NCI-H748 (cell line): ENCODE measurements around the gene BIN1.
"Not testable (repeated sequence)": the region's sequence is repeated elsewhere in the genome, so short reads cannot be mapped to it uniquely, and the experiment has no call there.

ENCODE experiments used
- DNase-seq: peaks from one replicate; lab custom pipeline; 2025; ENCODE audit not compliant: unreplicated experiment; lab: John Stamatoyannopoulos, UW

The BIN1 gene

DNA sequence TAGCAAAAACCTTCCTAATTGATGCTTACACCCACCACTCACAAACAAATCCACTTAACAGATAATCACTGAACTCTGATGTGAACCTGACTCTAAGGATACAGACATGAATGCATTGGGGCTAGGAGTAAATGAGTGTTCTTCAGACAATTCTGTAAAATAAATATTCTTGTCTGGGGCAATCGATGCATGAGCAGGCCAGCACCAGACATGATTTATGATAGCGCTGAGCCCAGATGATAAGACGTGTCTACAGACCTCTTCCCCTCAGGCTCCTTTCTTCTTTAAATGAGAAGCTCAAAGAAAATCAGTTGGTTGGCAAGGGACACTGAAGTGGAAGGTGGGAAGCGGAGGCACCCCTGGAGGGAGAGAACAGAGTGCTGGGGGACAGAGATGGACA, 27.3 kb upstream of the BIN1 start:
- DNase-seq: no peak

DNA sequence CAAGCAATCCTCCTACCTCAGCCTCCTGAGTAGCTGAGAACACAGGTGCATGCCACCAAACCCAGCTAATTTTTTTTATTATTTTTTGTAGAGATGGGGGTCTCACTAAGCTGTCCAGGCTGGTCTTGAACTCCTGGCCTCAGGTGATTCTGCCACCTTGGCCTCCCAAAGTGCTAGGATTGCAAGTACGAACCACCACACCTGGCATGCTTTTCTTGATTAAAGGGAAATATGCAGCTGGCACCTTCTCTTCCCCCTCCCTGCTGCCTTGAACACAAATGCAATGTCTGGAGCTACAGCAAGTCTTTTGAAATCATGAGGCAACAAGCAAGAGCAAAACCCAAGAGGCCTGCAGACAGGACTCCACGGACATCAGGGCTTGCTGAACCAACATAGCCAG, 26.8 kb upstream of the BIN1 start:
- no peak for DNase-seq

DNA sequence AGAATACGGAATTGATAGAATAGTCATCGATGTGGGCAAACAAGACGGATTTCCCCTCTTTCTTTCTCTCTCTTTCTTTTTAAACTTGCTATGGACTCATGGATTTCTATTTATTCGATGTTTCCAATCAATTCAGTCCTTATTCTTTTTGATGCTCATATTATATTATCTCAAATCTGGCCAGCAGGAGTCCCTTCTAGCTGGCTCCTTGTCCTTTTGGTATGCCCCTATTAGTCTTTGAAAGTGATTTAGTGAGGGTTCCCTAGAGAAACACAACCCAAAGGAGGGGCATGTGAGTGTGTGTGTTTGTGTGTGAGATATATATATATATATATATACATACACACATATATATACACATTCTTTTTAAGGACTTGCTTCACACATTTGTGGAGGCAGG, 23.5 kb upstream of the BIN1 start:
- no peak for DNase-seq

DNA sequence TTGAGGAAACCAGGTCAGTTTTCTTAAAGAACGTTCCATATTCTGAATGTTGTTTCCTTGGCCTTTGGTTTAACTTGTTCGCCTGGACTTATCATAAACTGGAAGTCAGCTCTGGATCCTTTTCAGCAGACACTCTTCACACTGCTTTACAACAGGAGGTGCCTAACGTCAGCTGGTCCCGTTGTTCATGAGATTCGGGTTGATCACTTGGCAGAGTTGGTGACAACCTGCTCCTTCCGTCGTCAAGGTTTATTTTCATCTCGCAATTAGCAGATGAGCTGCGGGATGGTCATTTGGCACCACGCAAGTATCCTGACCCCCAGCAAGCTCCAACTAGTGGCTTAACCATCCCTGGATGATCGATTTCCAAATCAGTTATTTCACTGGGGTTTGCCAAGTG, 23.0 kb upstream of the BIN1 start:
- DNase-seq: no peak

DNA sequence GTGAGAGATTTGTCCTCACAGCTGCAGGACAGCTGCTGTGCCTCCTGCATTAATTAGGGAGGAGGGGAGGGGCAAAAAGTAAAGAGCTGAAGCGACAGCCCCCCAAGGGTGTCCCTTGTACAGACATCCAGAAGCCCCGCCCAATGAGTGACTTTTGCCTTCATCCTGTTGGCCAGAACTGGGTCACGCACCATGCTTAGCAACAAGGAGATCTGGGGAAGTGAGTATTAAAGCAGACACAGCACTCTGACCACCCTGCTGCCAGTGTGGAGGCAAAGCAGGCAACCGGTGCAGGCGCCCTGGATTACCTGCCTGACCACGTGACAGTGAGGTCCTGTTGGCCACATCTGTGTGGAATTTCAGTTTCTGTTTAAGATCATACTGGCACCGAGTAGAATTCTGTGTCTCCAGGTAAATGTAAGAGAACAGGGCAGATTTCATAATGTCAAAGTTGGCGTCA, 21.5 kb upstream of the BIN1 start:
- peak; percentile 59 for DNase-seq

DNA sequence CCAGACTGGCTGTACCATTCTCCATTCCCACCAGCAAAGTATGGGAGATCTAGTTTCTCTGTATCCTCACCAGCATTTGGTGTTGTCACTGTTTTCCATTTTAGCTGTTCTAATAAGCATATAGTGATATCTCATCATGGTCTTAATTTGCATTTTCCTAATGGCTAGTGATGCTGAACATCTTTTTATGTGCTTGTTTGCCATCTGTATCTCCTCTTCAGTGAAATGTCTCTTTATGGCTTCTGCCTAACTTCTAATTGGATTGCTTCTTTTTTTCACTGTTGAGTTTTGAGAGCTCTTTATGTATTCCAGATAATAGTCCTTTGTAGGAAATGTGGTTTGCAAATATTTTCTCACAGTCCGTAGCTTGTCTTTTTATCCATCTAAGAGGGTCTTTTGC, 18.9 kb upstream of the BIN1 start:
- DNase-seq: no peak

DNA sequence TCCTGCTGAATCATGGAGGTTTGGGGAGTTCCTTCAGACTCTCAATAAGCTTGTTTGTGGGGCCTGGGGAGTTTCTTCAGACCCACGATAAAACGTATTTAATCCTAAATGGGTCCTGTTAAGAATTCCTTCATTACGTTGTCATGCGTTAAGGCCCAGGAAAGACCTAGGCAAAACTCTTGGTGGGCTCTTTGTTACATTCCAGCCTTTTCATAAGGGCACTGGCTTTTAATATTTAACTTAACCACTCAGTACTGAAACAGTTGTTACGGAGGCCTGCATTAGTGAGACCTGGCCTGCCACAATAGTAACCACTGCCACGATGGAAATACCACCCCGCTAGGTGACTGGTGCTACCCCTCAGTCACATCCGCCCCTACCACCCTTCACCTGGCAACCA, 17.5 kb upstream of the BIN1 start:
- DNase-seq: no peak

DNA sequence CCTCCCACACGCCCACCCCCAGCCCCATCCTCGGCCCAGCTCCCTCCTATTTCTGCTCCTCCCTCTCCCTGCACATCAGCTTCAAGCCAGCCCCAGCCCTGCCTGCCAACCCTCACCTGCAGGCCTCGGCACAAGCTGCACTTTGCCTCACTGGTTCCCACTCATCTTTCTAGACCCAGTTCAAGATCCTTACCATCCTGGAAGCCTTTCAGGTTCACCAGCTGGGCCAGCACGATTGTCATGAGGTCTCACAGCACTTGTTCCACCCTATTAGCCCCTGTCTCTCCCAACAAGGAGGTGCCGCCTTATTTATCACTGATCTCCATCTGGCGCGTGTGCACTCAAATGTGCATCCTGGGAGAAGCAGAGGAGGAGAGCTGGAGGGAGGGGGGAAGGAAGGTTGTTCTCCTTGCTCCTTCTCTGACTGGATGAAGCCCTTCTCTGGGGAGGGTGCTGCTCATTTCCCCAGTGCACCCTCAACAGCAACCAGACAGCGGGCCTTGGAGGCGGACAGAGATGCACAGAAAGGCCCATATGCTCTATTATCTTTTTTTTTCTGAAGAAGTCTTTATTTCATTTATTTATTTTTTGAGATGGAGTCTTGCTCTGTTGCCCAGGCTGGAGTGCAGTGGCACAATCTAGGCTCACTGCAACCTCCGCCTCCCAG, 15.5 kb upstream of the BIN1 start:
- DNase-seq: no peak

DNA sequence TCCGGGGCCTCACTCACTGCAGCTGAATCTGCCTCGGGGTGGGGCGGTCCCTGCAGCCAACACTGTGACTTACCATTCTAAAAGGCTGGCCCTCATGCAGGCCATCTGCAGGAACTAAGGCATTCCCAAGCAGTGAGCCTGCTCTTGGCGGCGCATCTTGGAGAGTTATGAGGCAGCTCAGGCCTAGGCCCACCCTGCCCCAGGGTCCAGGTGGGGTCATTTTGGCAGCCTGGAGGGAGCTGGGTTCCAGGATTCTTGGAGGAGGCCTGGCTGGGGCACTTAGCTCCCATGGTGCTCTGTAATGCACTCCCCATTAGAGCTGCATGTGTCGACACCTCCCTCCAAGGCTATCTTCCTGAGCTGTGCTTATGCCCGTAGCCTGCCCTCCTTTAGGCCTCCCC, 14.8 kb upstream of the BIN1 start:
- no peak for DNase-seq

DNA sequence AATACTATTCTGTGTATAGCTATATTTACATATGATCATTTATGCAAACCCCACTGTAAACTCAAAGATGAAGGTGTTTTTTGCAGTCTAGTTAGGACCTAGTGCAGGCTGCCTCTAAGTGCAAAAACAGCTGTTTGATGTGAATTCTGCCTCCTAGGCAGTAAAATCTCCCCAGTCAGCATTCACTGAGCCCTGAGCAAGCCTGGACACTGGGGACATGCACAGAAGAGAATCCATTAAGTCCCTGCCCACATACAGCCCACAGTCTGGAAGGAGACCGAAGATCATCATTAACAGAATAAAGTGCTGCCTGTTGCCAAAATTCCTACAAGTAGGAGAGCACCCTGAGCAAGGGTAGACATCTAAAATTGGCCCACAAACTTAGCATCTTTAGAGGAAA, 14.4 kb upstream of the BIN1 start:
- DNase-seq: no peak

DNA sequence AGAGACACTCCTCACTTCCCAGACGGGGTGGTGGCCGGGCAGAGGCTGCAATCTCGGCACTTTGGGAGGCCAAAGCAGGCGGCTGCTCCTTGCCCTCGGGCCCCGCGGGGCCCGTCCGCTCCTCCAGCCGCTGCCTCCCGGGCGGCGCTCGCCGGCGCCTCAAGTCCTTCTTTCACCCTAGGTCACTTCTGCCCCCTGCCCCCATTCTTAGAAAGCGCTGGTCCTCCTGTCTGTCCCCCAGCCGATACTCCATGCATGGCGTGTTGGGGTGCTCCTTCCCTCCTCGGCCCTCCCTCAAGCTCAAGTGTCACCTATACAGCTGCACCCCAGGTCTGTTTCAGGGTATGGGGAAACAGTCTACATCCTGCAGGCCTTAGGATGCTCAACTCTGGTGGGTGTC, 13.5 kb upstream of the BIN1 start:
- DNase-seq: not testable (repeated sequence)

DNA sequence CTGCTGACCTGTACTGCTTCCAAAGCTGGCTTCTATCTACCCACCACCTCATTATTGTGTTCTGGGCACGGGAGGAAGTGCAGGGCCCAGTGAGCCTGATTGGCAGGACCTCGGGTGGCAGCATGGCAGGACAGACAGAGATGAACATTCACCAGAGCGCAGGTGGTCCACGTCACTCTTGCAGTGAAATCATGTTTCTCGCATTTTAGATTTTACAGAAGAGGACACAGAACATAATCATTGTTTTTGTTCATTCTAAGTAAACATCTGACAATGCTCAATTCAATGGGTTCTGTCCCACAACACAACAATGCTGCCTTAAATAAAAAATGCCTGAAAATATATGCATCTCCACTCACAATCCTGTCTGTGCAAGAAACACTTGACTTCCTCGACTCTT, 11.5 kb upstream of the BIN1 start:
- DNase-seq: no peak

DNA sequence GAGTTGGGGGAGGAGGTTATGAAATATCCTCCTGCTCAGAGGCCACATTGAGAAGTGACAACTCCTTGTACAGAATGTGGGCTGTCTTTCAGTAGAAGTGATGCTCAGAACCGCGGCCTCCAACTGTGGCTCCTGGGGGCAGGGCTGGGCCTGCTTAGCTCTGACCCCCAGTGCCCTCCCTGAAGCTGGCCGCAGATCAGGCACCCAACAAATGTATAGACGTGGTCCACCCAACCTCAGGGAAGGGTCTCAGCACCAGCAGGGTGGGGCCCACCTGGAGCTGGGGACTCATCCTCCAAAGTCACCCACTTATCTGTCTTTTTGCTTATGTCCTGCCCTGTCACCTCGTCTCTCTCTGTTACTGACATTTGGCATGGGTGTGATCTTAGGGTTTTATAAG, 11.1 kb upstream of the BIN1 start:
- no peak for DNase-seq

DNA sequence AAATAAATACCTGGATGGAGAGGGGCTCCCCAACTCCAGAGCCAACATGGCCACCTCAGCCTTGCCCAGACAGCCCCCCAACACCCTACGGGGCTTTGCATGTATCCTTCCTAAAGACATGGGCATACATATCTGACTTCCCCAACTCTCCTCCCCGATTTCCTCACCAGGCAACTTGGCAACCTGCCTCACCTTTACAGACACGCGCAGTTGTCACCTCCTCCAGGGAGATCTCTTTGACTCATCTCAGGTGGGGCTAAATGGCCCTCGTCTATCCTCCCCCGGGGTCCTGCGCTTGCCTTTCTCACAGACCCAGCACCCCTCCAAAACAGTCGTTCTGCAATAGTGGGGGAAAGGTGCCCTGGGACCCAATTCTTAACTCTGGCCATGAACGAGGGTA, 10.6 kb upstream of the BIN1 start:
- no peak for DNase-seq

DNA sequence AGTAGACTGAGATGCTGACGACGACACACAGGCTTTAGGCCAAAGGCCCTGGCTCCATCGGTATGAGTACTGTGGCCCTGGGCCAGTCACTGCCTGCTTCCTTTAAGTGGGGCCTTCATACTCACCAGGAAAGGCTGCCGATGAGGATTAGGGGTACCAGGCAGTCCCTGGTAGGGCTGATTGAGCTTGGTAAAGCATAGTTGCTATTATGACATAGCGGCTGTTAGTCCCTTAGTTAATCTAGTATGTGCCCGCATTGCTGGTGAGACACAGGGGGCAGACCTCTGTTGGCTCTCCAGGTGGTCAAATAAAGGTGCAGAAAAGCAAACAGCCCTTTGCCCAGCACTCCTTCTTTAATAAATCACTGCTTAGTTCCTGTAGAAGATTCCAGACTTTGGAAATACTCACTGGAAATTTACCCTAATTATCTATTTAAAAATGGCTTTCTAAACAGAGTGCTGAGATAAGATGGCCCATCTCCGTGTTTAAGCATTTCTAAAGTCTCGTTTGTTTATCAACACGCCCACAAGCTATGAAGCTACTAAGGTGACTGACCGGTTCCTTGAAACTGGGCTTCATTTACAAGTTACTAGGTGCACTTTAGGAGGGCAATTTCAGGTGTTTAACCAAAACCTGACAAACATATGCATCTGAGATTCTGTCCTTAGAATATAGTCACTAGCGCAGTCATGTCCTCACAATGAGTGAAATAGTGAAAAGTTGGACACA, 8.7 kb upstream of the BIN1 start:
- no peak for DNase-seq

DNA sequence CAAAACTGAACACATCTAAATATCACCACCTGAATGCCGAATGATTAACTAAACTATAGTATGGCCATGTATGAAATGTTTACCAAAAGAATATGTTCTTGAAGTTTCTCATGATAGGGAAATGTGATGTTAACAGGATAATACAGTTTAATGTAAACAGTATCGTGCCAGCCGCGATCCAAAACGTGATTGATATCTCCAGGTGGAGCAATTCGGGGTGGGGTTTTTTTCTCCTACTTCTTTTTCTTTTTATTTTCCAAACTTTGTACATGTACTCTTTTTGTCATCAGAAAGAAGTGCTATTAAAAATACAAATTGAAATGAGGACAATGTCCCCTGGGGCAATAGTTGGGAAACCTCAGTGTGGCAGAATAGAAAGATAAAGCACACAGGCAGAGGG, 4.0 kb upstream of the BIN1 start:
- no peak for DNase-seq

DNA sequence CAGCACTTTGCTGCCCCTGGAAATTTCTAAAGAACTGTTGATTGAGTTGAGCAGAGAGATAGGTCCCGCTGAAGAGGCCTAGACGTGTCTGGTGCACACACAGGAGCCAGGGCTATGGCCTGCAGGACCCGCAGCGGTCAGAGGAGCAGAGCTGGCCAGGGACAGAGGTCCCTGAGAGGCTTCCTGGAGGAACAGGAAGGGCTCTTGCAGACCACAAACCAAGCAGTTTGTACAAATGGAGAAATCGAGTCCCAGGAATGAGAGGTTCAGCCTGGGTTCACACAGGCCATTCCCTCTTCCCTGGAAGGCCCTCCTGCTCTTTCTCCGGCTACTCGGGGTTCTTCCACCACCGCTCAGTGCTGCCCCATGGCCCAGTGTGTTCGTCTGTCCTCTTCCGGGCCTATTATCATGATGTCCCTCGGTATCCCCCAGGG, 1.2 kb upstream of the BIN1 start:
- DNase-seq: no peak

DNA sequence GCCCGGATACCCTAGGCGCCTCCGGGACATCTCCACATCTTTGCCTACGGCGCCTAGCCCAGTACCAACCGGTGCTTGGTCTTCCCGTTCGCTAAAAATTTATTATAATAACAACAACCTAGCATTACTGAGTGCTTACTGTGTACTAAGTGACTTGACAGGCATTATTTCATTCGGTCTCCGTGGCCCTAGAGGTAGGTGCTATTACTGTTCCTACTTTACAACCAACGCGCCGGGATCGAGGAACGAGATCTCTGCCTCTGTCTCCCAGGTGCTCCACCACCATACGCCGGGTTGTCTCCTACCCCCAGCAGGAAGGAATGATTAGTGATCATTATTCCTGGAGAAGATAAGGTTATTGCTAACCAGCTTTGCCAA, 657 bp upstream of the BIN1 start:
- peak; percentile 50 for DNase-seq

DNA sequence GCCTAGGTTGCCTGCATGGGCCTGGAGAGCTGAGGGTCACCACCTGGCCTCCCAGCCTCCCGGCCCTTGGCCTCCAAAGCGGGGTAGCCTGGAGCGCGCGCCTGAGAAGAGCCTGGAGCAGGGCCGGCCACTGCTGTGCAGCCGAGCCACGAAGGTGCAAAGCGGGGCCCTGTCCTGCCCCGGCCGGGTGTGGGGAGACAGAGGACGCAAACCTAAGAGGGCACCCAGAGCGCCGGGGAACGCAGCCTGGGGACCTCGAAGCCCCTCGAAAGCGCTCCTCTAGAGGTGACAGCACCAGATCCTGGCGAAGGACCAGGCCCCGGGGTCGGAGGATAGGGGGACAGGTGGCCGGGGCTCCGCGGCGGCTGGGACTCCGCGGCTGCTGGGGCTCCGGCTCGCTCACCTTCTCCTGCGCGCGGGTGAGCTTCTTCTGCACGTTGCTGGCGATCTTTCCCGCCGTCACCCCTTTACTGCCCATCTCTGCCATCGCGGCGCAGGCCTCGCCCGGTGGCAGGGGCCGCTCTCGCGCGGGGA, 430 bp downstream of the BIN1 start:
- no peak for DNase-seq

DNA sequence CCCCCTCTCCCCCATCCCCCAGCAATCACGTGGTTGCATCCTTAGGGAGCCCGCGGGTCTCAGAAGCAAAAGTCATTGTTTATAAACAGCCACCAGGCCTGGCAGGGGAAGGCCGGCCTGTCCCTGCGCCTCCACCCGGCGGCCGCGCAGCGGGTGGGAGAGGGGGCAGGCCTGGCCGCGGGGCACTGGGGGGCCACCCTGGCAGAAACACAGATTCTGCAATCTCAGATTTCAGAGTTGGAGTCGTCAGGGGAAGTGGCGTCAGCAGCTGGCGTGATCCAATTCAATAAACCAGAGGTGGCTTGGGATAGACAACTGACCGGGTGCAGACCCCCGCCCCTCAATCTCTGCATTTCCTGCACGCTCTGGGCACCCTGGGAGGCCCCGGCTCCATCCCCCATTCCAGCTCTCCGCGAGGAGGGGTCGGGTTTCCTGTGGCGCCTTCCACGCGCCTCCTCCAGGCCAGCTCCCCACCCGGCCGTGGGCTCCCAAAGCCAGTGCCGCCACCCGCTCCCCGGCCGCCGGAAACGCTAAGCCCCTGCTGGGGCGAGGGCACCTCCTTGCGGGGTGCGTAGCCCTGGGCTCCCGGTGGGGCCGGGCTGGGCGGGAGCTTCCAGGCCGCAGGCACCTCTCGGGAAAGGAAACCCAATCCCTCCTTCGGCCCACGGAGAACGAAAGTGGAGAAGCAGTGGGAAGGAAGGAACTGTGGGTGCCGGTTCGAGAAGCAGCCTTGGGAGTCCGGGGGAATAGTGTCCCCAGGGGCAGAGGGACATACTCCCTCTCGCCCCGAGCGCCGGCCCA, 1.1 kb downstream of the BIN1 start:
- DNase-seq: peak; percentile 30

DNA sequence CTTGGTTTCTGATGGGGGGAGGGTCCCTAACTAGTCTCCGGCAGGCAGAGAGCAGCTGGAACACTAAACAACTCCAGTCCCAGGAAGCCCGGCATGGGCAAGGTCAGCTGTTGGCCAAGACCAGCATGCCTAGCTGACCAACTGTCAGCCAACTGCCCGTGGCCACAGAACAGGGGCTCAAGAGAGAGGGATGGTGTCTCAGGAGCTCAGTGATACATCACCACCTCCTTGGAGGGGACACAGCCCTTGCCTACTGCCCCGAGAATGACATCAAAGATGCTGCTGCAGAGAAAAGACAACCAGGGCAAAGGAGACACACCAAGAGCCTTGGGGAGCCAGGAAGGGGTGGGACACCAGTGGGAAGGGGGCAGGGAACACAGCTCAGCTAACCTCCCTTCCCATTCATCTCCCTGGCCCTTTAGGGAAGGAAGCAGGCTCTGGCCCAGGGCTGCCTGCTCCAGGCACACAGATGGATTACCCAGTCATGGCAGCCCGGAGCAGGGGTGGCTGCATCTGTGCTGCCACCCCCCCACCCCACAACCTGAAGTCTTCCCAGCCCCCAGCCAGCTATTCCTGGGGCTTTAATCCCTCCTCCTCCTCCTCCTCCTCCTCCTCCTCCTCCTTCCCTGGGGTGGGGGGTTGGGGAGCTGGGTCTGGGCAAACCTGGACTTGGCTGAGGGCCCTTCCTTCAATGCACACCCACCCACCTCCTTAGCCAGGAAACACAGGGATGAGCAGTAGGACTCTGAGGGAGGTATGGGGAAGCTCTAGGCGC, 1.9 kb downstream of the BIN1 start:
- no peak for DNase-seq
